ENCODE results near the gene MFAP2. TPM values are rescaled to one million over a fixed set of nuclear protein-coding genes. Genes with fewer than 3 reads are reported as not detected.

The MFAP2 gene
- total and polyA plus RNA-seq, 2 experiments from 2014 or later = 129 to 255 TPM

Other genes with a start within 250 kb of the MFAP2 start
- under 0.01 TPM in 1 of 2 replicates, not detected in the other for gene RNU1-4, start 240.1 kb downstream of the MFAP2 start, total RNA-seq (2014; rRNA removed; shearing (Covaris generic))
- gene RNU1-4, start 240.1 kb downstream of the MFAP2 start, polyA plus RNA-seq (2016; fragmentation: Nextera tagmentation; extraction: Ambion mirVana) = not detected in 2 replicates
- under 0.01 TPM in 1 of 2 replicates, not detected in the other for gene RNU1-2, start 84.6 kb downstream of the MFAP2 start, total RNA-seq (2014; rRNA removed; shearing (Covaris generic))
- not detected in 2 replicates for gene RNU1-2, start 84.6 kb downstream of the MFAP2 start, polyA plus RNA-seq (2016; fragmentation: Nextera tagmentation; extraction: Ambion mirVana)
- 74.6 and 106 TPM in 2 replicates for gene CROCC, start 58.7 kb downstream of the MFAP2 start, total RNA-seq (2014; rRNA removed; shearing (Covaris generic))
- gene CROCC, start 58.7 kb downstream of the MFAP2 start, polyA plus RNA-seq (2016; fragmentation: Nextera tagmentation; extraction: Ambion mirVana) = 13.0 and 15.1 TPM in 2 replicates
- 83.3 and 87.7 TPM in 2 replicates for gene ATP13A2, start 31.3 kb upstream of the MFAP2 start, total RNA-seq (2014; rRNA removed; shearing (Covaris generic))
- 30.1 and 31.8 TPM in 2 replicates for gene ATP13A2, start 31.3 kb upstream of the MFAP2 start, polyA plus RNA-seq (2016; fragmentation: Nextera tagmentation; extraction: Ambion mirVana)
- gene SDHB, start 73.4 kb upstream of the MFAP2 start, total RNA-seq (2014; rRNA removed; shearing (Covaris generic)) = 72.8 and 105 TPM in 2 replicates
- gene SDHB, start 73.4 kb upstream of the MFAP2 start, polyA plus RNA-seq (2016; fragmentation: Nextera tagmentation; extraction: Ambion mirVana) = 112 and 121 TPM in 2 replicates
- 3.7 and 4.3 TPM in 2 replicates for gene PADI2, start 138.8 kb upstream of the MFAP2 start, total RNA-seq (2014; rRNA removed; shearing (Covaris generic))
- gene PADI2, start 138.8 kb upstream of the MFAP2 start, polyA plus RNA-seq (2016; fragmentation: Nextera tagmentation; extraction: Ambion mirVana) = 1.7 TPM in 2 replicates
- gene PADI1, start 224.5 kb upstream of the MFAP2 start, total RNA-seq (2014; rRNA removed; shearing (Covaris generic)) = 0.27 and 0.28 TPM in 2 replicates
- 0.26 TPM in 2 replicates for gene PADI1, start 224.5 kb upstream of the MFAP2 start, polyA plus RNA-seq (2016; fragmentation: Nextera tagmentation; extraction: Ambion mirVana)